ENCODE data around the gene TP73.

The TP73 gene

DNA sequence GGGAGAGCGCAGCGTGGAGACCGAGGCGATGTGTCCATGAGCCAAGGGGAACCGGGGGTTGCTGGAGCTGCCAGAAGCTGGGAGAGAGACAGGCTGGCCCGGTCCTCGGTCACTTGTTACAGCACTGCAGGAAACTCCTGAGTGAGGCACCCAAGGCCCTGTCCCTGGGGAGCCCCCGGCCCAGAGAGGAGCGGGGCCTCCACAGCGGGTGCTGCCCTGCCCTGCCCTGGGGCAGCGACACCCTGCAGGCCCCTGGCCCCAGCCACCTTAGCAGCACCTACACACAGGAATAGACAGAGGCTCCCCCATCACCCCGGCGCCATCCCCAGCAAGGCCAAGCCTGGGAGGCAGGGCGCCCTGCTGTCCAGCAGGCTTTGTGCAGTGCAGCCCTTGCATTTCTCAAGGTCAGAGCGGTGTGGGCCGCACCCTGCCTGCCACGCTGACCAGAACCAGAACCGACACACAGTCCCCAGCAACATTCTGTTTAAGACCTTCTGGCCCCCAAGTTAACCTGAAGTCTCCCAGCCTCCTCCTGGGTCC is 34.4 kb upstream of the TP73 start:
- ATAC-seq, result no peak
- TF ChIP-seq PPARA (CRISPR knock-in tag; IDR thresholded peaks at IDR 0.05; ENCODE audit: borderline replicate concordance) (no peak), ISL1 (CRISPR knock-in tag; IDR thresholded peaks at IDR 0.05) (no peak), TCF4 (CRISPR knock-in tag; IDR thresholded peaks at IDR 0.05; ENCODE audit: borderline replicate concordance) (no peak), ZC3H10 (CRISPR knock-in tag; IDR thresholded peaks at IDR 0.05) (no peak), TOX (CRISPR knock-in tag; IDR thresholded peaks at IDR 0.05; ENCODE audit: borderline replicate concordance) (no peak), ESRRG (CRISPR knock-in tag; IDR thresholded peaks at IDR 0.05) (no peak), ZNF565 (CRISPR knock-in tag; conservative IDR thresholded peaks at IDR 0.05; ENCODE audit: low read depth) (no peak), BACH2 (CRISPR knock-in tag; IDR thresholded peaks at IDR 0.05; ENCODE audit: borderline replicate concordance) (no peak), ZFP30 (CRISPR knock-in tag; IDR thresholded peaks at IDR 0.05) (no peak), OSR1 (CRISPR knock-in tag; IDR thresholded peaks at IDR 0.05) (no peak), ARNTL (CRISPR knock-in tag; IDR thresholded peaks at IDR 0.05; ENCODE audit: borderline replicate concordance, low read depth) (no peak), CSDC2 (CRISPR knock-in tag; IDR thresholded peaks at IDR 0.05) (no peak), ZNF8 (CRISPR knock-in tag; IDR thresholded peaks at IDR 0.05) (no peak), GLIS3 (CRISPR knock-in tag; IDR thresholded peaks at IDR 0.05) (no peak), ZFP3 (CRISPR knock-in tag; IDR thresholded peaks at IDR 0.05) (no peak)
- TF ChIP-seq, protein P1, sequence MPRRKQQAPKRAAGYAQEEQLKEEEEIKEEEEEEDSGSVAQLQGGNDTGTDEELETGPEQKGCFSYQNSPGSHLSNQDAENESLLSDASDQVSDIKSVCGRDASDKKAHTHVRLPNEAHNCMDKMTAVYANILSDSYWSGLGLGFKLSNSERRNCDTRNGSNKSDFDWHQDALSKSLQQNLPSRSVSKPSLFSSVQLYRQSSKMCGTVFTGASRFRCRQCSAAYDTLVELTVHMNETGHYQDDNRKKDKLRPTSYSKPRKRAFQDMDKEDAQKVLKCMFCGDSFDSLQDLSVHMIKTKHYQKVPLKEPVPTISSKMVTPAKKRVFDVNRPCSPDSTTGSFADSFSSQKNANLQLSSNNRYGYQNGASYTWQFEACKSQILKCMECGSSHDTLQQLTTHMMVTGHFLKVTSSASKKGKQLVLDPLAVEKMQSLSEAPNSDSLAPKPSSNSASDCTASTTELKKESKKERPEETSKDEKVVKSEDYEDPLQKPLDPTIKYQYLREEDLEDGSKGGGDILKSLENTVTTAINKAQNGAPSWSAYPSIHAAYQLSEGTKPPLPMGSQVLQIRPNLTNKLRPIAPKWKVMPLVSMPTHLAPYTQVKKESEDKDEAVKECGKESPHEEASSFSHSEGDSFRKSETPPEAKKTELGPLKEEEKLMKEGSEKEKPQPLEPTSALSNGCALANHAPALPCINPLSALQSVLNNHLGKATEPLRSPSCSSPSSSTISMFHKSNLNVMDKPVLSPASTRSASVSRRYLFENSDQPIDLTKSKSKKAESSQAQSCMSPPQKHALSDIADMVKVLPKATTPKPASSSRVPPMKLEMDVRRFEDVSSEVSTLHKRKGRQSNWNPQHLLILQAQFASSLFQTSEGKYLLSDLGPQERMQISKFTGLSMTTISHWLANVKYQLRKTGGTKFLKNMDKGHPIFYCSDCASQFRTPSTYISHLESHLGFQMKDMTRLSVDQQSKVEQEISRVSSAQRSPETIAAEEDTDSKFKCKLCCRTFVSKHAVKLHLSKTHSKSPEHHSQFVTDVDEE (CRISPR knock-in tag; IDR thresholded peaks at IDR 0.05), result no peak
- TF ChIP-seq, protein P2, sequence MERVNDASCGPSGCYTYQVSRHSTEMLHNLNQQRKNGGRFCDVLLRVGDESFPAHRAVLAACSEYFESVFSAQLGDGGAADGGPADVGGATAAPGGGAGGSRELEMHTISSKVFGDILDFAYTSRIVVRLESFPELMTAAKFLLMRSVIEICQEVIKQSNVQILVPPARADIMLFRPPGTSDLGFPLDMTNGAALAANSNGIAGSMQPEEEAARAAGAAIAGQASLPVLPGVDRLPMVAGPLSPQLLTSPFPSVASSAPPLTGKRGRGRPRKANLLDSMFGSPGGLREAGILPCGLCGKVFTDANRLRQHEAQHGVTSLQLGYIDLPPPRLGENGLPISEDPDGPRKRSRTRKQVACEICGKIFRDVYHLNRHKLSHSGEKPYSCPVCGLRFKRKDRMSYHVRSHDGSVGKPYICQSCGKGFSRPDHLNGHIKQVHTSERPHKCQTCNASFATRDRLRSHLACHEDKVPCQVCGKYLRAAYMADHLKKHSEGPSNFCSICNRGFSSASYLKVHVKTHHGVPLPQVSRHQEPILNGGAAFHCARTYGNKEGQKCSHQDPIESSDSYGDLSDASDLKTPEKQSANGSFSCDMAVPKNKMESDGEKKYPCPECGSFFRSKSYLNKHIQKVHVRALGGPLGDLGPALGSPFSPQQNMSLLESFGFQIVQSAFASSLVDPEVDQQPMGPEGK (CRISPR knock-in tag; IDR thresholded peaks at IDR 0.05; ENCODE audit: borderline replicate concordance), result no peak
- TF ChIP-seq, protein P3, sequence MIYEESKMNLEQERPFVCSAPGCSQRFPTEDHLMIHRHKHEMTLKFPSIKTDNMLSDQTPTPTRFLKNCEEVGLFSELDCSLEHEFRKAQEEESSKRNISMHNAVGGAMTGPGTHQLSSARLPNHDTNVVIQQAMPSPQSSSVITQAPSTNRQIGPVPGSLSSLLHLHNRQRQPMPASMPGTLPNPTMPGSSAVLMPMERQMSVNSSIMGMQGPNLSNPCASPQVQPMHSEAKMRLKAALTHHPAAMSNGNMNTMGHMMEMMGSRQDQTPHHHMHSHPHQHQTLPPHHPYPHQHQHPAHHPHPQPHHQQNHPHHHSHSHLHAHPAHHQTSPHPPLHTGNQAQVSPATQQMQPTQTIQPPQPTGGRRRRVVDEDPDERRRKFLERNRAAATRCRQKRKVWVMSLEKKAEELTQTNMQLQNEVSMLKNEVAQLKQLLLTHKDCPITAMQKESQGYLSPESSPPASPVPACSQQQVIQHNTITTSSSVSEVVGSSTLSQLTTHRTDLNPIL (CRISPR knock-in tag; IDR thresholded peaks at IDR 0.05; ENCODE audit: low read depth), result no peak
- TF ChIP-seq, protein P4, sequence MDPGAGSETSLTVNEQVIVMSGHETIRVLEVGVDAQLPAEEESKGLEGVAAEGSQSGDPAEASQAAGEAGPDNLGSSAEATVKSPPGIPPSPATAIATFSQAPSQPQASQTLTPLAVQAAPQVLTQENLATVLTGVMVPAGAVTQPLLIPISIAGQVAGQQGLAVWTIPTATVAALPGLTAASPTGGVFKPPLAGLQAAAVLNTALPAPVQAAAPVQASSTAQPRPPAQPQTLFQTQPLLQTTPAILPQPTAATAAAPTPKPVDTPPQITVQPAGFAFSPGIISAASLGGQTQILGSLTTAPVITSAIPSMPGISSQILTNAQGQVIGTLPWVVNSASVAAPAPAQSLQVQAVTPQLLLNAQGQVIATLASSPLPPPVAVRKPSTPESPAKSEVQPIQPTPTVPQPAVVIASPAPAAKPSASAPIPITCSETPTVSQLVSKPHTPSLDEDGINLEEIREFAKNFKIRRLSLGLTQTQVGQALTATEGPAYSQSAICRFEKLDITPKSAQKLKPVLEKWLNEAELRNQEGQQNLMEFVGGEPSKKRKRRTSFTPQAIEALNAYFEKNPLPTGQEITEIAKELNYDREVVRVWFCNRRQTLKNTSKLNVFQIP (CRISPR knock-in tag; IDR thresholded peaks at IDR 0.05; ENCODE audit: borderline replicate concordance, low read depth), result no peak
- TF ChIP-seq, protein P5, sequence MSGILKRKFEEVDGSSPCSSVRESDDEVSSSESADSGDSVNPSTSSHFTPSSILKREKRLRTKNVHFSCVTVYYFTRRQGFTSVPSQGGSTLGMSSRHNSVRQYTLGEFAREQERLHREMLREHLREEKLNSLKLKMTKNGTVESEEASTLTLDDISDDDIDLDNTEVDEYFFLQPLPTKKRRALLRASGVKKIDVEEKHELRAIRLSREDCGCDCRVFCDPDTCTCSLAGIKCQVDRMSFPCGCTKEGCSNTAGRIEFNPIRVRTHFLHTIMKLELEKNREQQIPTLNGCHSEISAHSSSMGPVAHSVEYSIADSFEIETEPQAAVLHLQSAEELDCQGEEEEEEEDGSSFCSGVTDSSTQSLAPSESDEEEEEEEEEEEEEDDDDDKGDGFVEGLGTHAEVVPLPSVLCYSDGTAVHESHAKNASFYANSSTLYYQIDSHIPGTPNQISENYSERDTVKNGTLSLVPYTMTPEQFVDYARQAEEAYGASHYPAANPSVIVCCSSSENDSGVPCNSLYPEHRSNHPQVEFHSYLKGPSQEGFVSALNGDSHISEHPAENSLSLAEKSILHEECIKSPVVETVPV (CRISPR knock-in tag; IDR thresholded peaks at IDR 0.05), result no peak

DNA sequence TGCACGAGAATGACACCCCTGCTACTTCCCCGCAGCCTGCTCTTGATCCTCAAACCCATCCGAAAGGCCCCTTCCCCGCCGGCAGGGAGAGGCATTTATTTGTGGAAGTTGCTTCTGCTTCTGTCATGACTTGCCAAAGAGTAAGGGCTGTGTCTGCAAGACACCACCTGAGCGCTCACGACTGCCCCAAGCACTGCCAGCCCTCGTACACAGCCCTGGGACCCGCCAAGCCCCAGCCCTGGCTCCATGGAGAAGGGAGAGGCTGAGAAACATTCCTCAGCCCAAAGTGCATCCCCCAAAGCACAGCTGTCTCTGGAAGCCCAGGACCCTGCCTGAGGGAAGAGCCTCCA is 33.8 kb upstream of the TP73 start:
- ATAC-seq, result peak; percentile 5; the same call in 2 of the 3 replicates

More for the DNA sequence above, 33.8 kb upstream of the TP73 start:
- TF ChIP-seq, protein P1 (CRISPR knock-in tag; IDR thresholded peaks at IDR 0.05), result no peak
- TF ChIP-seq ISL1 (CRISPR knock-in tag; IDR thresholded peaks at IDR 0.05) (no peak), ZFP3 (CRISPR knock-in tag; IDR thresholded peaks at IDR 0.05) (no peak), TOX (CRISPR knock-in tag; IDR thresholded peaks at IDR 0.05; ENCODE audit: borderline replicate concordance) (no peak), ZFP30 (CRISPR knock-in tag; IDR thresholded peaks at IDR 0.05) (no peak), PPARA (CRISPR knock-in tag; IDR thresholded peaks at IDR 0.05; ENCODE audit: borderline replicate concordance) (no peak), SNAI2 (CRISPR knock-in tag; IDR thresholded peaks at IDR 0.05) (no peak), RARB (CRISPR knock-in tag; IDR thresholded peaks at IDR 0.05) (no peak), ZNF70 (CRISPR knock-in tag; IDR thresholded peaks at IDR 0.05) (no peak)
- TF ChIP-seq, protein P4 (CRISPR knock-in tag; IDR thresholded peaks at IDR 0.05; ENCODE audit: borderline replicate concordance, low read depth), result no peak

Data from SK-N-SH treated with all-trans-retinoic acid at 6 μM for 48 hours (cell line).